HG03060 (cell line): ENCODE measurements around the gene UBLCP1.

ENCODE experiments used
- ATAC-seq: cut with Tn5 transposase; IDR thresholded peaks from one replicate; pipeline ENCODE4 v1.9.1; 2021; ENCODE audit warnings: low read depth, moderate number of reproducible peaks; ENCODE audit not compliant: unreplicated experiment

Gene UBLCP1

GRCh38 chr5:159309689-159310433 lies 46.8 kb downstream of the UBLCP1 start:
- no peak for ATAC-seq

- no peak for ATAC-seq
Observed at GRCh38 chr5:159310511-159310910, 47.4 kb downstream of the UBLCP1 start.

GRCh38 chr5:159311063-159311462 lies 48.0 kb downstream of the UBLCP1 start:
- ATAC-seq = no peak

GRCh38 chr5:159313197-159313596 lies 50.1 kb downstream of the UBLCP1 start:
- ATAC-seq = no peak

- ATAC-seq = no peak
Observed at GRCh38 chr5:159316519-159317383, 53.7 kb downstream of the UBLCP1 start.

- ATAC-seq = no peak
Observed at GRCh38 chr5:159317849-159318248, 54.8 kb downstream of the UBLCP1 start.

GRCh38 chr5:159318448-159318847 lies 55.4 kb downstream of the UBLCP1 start:
- ATAC-seq = no peak

- ATAC-seq = no peak
Observed at GRCh38 chr5:159319363-159319762, 56.3 kb downstream of the UBLCP1 start.

GRCh38 chr5:159319832-159320231 lies 56.7 kb downstream of the UBLCP1 start:
- no peak for ATAC-seq

GRCh38 chr5:159322180-159322579 lies 59.1 kb downstream of the UBLCP1 start:
- ATAC-seq = no peak

- ATAC-seq = no peak
Observed at GRCh38 chr5:159324102-159324755, 61.1 kb downstream of the UBLCP1 start.

- ATAC-seq = no peak
Observed at GRCh38 chr5:159324986-159325385, 61.9 kb downstream of the UBLCP1 start.

GRCh38 chr5:159330131-159330800 lies 67.2 kb downstream of the UBLCP1 start, which contains the start of gene IL12B:
TSS of gene IL12B (minus strand) at chr5:159330487. CDS start at chr5:159326782, 3,705 bp downstream.
- ATAC-seq = no peak

GRCh38 chr5:159331093-159331973 lies 68.2 kb downstream of the UBLCP1 start:
- ATAC-seq = no peak

GRCh38 chr5:159332800-159333544 lies 69.9 kb downstream of the UBLCP1 start:
- peak; percentile 41 for ATAC-seq

- no peak for ATAC-seq
Observed at GRCh38 chr5:159333545-159333925, 70.4 kb downstream of the UBLCP1 start.
